Peyer's patch (tissue), 4 donors: Measurements from ENCODE around the gene TPP2.

Experiments used
- CTCF ChIP-seq, 6 experiments: fragments of 450-650 bp in 4 of 6; fragments of 200-600 bp in 2 of 6; sonication (generic) in 1 of 6; IDR thresholded peaks; one replicate each; pipeline ENCODE4 v1.5.1; 2017 to 2019; ENCODE audit warnings: antibody characterized with exemption in 6 of 6, mild to moderate bottlenecking in 3 of 6, moderate library complexity in 1 of 6
- POLR2A ChIP-seq, 2 donors: fragments of 450-650 bp; IDR thresholded peaks; one replicate each; pipeline ENCODE4 v1.5.1; 2017; ENCODE audit warnings: antibody characterized with exemption in 2 of 2, mild to moderate bottlenecking in 2 of 2, moderate library complexity in 2 of 2

GRCh38 chr13:102718746-102719145 is 122.0 kb downstream of the TPP2 start:
- TF ChIP-seq CTCF (IDR thresholded peaks at IDR 0.05): no peak
- no peak for TF ChIP-seq POLR2A (IDR thresholded peaks at IDR 0.05)
